Left ventricle myocardium inferior (tissue), 1 donor: ENCODE data around the gene GATM. TPM values are rescaled to one million over a fixed set of nuclear protein-coding genes. Genes with fewer than 3 reads are reported as not detected.

Experiments used
- DNase-seq: peaks from one replicate; pipeline ENCODE4 v3.0.0-alpha.2; 2020
- H3K27ac ChIP-seq: fragments of 200-600 bp; replicated peaks from 2 replicates; pipeline ENCODE4 v1.8.0; 2021
- H3K27me3 ChIP-seq: fragments of 200-600 bp; 2 replicates; pipeline ENCODE4 v1.8.0; 2021; ENCODE audit warnings: low read depth
- H3K36me3 ChIP-seq: fragments of 200-600 bp; 2 replicates; pipeline ENCODE4 v1.8.0; 2021
- H3K4me1 ChIP-seq: fragments of 200-600 bp; 2 replicates; pipeline ENCODE4 v1.8.0; 2021
- H3K4me3 ChIP-seq: fragments of 200-600 bp; 2 replicates; pipeline ENCODE4 v1.8.0; 2021; ENCODE audit warnings: mild to moderate bottlenecking, moderate library complexity
- H3K9me3 ChIP-seq: fragments of 200-600 bp; replicated peaks from 2 replicates; pipeline ENCODE4 v1.8.0; 2021
- CTCF ChIP-seq: fragments of 200-600 bp; IDR thresholded peaks from 2 replicates; pipeline ENCODE4 v1.8.0; 2021; ENCODE audit warnings: antibody characterized with exemption, mild to moderate bottlenecking, borderline replicate concordance
- intact Hi-C: fragments of 100-400 bp; cut with micrococcal nuclease; formaldehyde crosslinking; loops from one replicate; pipeline ENCODE4 v1.11.0; 2022
- total RNA-seq: library from RNA; stranded (reverse); fragmentation: NEBNext Ultra II Directional; extraction: Animal tissue kit (Norgen Biotek cat#: 25700); gene quantifications from one replicate; pipeline ENCODE4 v1.2.1, GENCODE V29; 2021
- donor health status: DM: no; HTN: yes; CAD: no; lungs with severe emphysema.

The GATM gene
- total RNA-seq, 1 donor from 2014 or later, result 9.3 TPM

GRCh38 chr15:45347033-45347432 lies 31.3 kb downstream of the GATM start:
- H3K9me3 ChIP-seq, result no peaks in the 10 kb centered on the region
- DNase-seq, result no peak
- H3K4me1 ChIP-seq, result peaks cover 6% of the 10 kb centered on the region
- H3K27ac ChIP-seq, result no peak overlapping the region
- no peaks in the 10 kb centered on the region for H3K36me3 ChIP-seq
- intact Hi-C loops, result no loop called here
- H3K4me3 ChIP-seq, result no peak overlapping the region
- H3K27me3 ChIP-seq, result peaks cover 25% of the 10 kb centered on the region
- no peak for TF ChIP-seq CTCF

DNA sequence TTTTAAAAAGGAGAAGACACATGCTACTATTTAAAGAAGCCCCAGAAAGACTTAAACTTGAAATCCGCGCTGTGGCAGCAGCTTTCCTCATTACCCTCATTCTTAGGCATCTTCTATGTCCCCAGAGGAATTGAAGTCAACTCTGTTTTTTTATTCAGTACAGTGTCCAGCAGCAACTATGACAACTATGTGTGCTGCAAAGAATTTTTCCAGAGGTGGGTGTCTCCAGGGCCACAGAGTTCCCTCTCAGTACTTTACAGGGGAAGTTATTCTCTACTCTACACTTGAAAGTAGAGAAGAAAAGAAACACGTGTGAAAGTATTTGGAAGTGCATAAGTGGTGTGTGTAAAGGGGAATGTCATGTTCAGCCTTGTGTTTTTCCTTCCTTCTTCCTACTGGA lies 32.0 kb downstream of the GATM start:
- intact Hi-C loops, result no loop called here
- Histone ChIP-seq H3K4me1 (peaks cover 6% of the 10 kb centered on the region), H3K27me3 (peaks cover 25% of the 10 kb centered on the region), H3K36me3 (no peaks in the 10 kb centered on the region), H3K27ac (no peak overlapping the region), H3K4me3 (no peak overlapping the region), H3K9me3 (no peaks in the 10 kb centered on the region)
- no peak for TF ChIP-seq CTCF
- DNase-seq, result no peak

- H3K4me1 ChIP-seq, result peaks cover 6% of the 10 kb centered on the region
- no peaks in the 10 kb centered on the region for H3K36me3 ChIP-seq
- intact Hi-C loops, result no loop called here
- TF ChIP-seq CTCF, result no peak
- no peaks in the 10 kb centered on the region for H3K9me3 ChIP-seq
- no peak overlapping the region for H3K4me3 ChIP-seq
- H3K27me3 ChIP-seq, result peaks cover 11% of the 10 kb centered on the region
- DNase-seq, result no peak
- H3K27ac ChIP-seq, result no peak overlapping the region
Measured at GRCh38 chr15:45343258-45343860, 35.0 kb downstream of the GATM start.

- no peaks in the 10 kb centered on the region for H3K9me3 ChIP-seq
- no peak for TF ChIP-seq CTCF
- intact Hi-C loops, result no loop called here
- no peak for DNase-seq
- peaks cover 7% of the 10 kb centered on the region for H3K27me3 ChIP-seq
- no peak overlapping the region for H3K4me3 ChIP-seq
- no peaks in the 10 kb centered on the region for H3K36me3 ChIP-seq
- no peak overlapping the region for H3K27ac ChIP-seq
- H3K4me1 ChIP-seq, result peaks cover 6% of the 10 kb centered on the region
Measured at GRCh38 chr15:45341790-45342189, 36.6 kb downstream of the GATM start.

DNA sequence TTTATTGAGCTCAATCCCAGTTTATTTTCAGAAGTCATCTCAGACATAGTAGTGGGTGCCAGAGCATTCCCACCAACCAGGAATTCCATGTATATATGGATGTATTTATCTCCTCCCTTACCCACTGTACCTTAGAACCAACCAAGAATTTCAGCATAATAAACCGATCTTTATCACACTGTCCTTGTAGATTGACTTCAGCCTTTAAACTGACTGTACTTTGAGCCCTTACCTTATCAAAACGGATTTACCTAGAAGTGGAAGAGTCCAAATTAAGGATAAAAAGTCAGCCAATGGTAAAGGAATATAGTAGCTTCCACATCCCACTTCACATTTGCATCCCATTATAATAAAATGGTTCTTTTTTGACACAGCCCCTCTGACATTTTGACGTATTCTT lies 37.9 kb downstream of the GATM start:
- TF ChIP-seq CTCF, result no peak
- DNase-seq, result no peak
- intact Hi-C loops, result no loop called here
- Histone ChIP-seq H3K4me1 (no peaks in the 10 kb centered on the region), H3K4me3 (no peak overlapping the region), H3K27ac (no peak overlapping the region), H3K9me3 (no peaks in the 10 kb centered on the region), H3K36me3 (no peaks in the 10 kb centered on the region), H3K27me3 (peaks cover 7% of the 10 kb centered on the region)
